Spleen (tissue), 11 donors: ENCODE results near the gene PROSER3. TPM values are rescaled to one million over a fixed set of nuclear protein-coding genes. Genes with fewer than 3 reads are reported as not detected.

Experiments
- DNase-seq: peaks from one replicate; pipeline ENCODE4 v3.0.0-alpha.2; 2020
- H3K27ac ChIP-seq, 8 donors: fragments of 200-600 bp; sonication (generic) in 7 of 8; 1 replicate in 4 of 8; 2 replicates in 4 of 8; pipeline versions ENCODE4 v1.5.0 to v1.8.0; 2016 to 2021; ENCODE audit warnings: inconsistent platforms in 4 of 8, mild to moderate bottlenecking in 4 of 8, moderate library complexity in 1 of 8
- H3K27me3 ChIP-seq, 7 donors: fragments of 200-600 bp; sonication (generic) in 6 of 7; replicated peaks in 1 of 7; 1 replicate in 4 of 7; 2 replicates in 3 of 7; pipeline versions ENCODE4 v1.5.0 to v1.8.0; 2016 to 2021; ENCODE audit warnings: inconsistent platforms in 3 of 7, mild to moderate bottlenecking in 1 of 7
- H3K36me3 ChIP-seq, 6 donors: fragments of 200-600 bp; sonication (generic) in 5 of 6; 1 replicate in 4 of 6; 2 replicates in 2 of 6; pipeline versions ENCODE4 v1.5.0 to v1.8.0; 2016 to 2021; ENCODE audit warnings: inconsistent platforms in 2 of 6
- H3K4me1 ChIP-seq, 6 donors: fragments of 200-600 bp; sonication (generic) in 5 of 6; 1 replicate in 3 of 6; 2 replicates in 3 of 6; pipeline versions ENCODE4 v1.5.0 to v1.8.0; 2016 to 2021; ENCODE audit warnings: inconsistent platforms in 3 of 6
- H3K4me3 ChIP-seq, 8 donors: fragments of 200-600 bp; sonication (generic) in 7 of 8; 1 replicate in 4 of 8; 2 replicates in 4 of 8; pipeline versions ENCODE4 v1.5.0 to v1.8.0; 2016 to 2021; ENCODE audit warnings: inconsistent platforms in 4 of 8, mild to moderate bottlenecking in 4 of 8, moderate library complexity in 2 of 8
- H3K9me3 ChIP-seq, 8 donors: fragments of 200-600 bp; sonication (generic) in 7 of 8; 1 replicate in 4 of 8; 2 replicates in 4 of 8; pipeline versions ENCODE4 v1.5.0 to v1.8.0; 2016 to 2021; ENCODE audit warnings: inconsistent platforms in 4 of 8
- CTCF ChIP-seq, 11 experiments: fragments of 200-600 bp in 7 of 11; fragments of 450-650 bp in 4 of 11; sonication (generic) in 4 of 11; IDR thresholded peaks in 8 of 11; conservative IDR thresholded peaks in 3 of 11; 1 replicate in 7 of 11; 2 replicates in 4 of 11; pipeline versions ENCODE4 v1.4.0 to v1.8.0; 2016 to 2021; ENCODE audit warnings: antibody characterized with exemption in 11 of 11, inconsistent platforms in 4 of 11, mild to moderate bottlenecking in 1 of 11
- POLR2A ChIP-seq, 3 donors: fragments of 450-650 bp; IDR thresholded peaks; one replicate each; pipeline ENCODE4 v1.5.1; 2017; ENCODE audit warnings: antibody characterized with exemption in 3 of 3, mild to moderate bottlenecking in 1 of 3
- POLR2AphosphoS5 ChIP-seq, 3 donors: sonication (generic); formaldehyde crosslinking; IDR thresholded peaks; one replicate each; pipeline ENCODE4 v1.5.1; 2017; ENCODE audit warnings: antibody characterized with exemption in 3 of 3
- WGBS, 5 donors: extraction: QIAGEN DNeasy Blood & Tissue Kit in 3 of 5; methylation state at CpG; one replicate each; pipeline versions ENCODE4 v1.1.5 to v1.1.7; 2013 to 2018; 5-methylcytosine and 5-hydroxymethylcytosine counted together
- intact Hi-C: fragments of 100-400 bp; cut with DNase I; formaldehyde crosslinking; loops from one replicate; pipeline ENCODE4 v1.15.0; 2023; ENCODE audit warnings: low total_unique reads
- polyA plus RNA-seq, 3 donors: library from polyadenylated mRNA; stranded (reverse); fragments of 200-250 nt; gene quantifications; one replicate each; pipeline ENCODE4 v1.2.1, GENCODE V29; 2013
- total RNA-seq, 7 donors: library from RNA; depleted of rRNA in 3 of 7; stranded (reverse); fragments of >200 nt in 3 of 7; fragmentation: NEBNext Ultra II Directional in 4 of 7; extraction: Animal tissue kit (Norgen Biotek cat#: 25700) in 4 of 7; gene quantifications; one replicate each; pipeline versions ENCODE4 v1.1.0 to v1.2.1, GENCODE V29; 2016 to 2021
- donor health status: healthy with polysubstance abuse.
- donor health status: DM: no; HTN: no; CAD: no; lungs with moderate emphysema.
- donor health status: DM: no; HTN: no; CAD: no.
- donor health status: Bipolar disorder and iron deficiency.
- donor health status: healthy.
- donor health status: DM: no; HTN: no; CAD: no.
- donor health status: DM: yes; HTN: yes; CAD: no.

PROSER3 gene
- total and polyA plus RNA-seq, 10 donors, result 2.0 to 25.2 (median 14.8) TPM

- WGBS, 5 donors, result 81 to 92% (median 86%) methylated on average over 9 of the region's 9 CpGs
- H3K27me3 ChIP-seq, result peaks cover 0 to 84% (median 0%) of the 10 kb centered on the region in 7 donors
- no peak for TF ChIP-seq POLR2AphosphoS5 (IDR thresholded peaks at IDR 0.05)
- TF ChIP-seq CTCF (IDR thresholded peaks at IDR 0.05 in 8 of 11, conservative IDR thresholded peaks at IDR 0.05 in 3 of 11), result no peak
- TF ChIP-seq POLR2A (IDR thresholded peaks at IDR 0.05), result no peak
These were observed 58.9 kb downstream of the PROSER3 start for GRCh38 chr19:35816846-35817245.

GRCh38 chr19:35818445-35818844 lies 60.5 kb downstream of the PROSER3 start:
- Histone ChIP-seq H3K36me3 (no peaks in the 10 kb centered on the region), H3K4me3 (no peak overlapping the region), H3K27me3 (peaks cover 0 to 82% (median 0%) of the 10 kb centered on the region in 7 donors), H3K27ac (no peak overlapping the region), H3K4me1 (no peaks in the 10 kb centered on the region), H3K9me3 (no peaks in the 10 kb centered on the region)
- DNase-seq, result no peak
- WGBS, 5 donors, result 55 to 76% (median 69%) methylated on average over 3 of the region's 3 CpGs
- TF ChIP-seq CTCF (IDR thresholded peaks at IDR 0.05 in 8 of 11, conservative IDR thresholded peaks at IDR 0.05 in 3 of 11) (no peak), POLR2A (IDR thresholded peaks at IDR 0.05) (no peak), POLR2AphosphoS5 (IDR thresholded peaks at IDR 0.05) (no peak)
- intact Hi-C loops, result no loop called here

More at GRCh38 chr19:35816846-35817245, 58.9 kb downstream of the PROSER3 start:
- no peak overlapping the region for H3K4me3 ChIP-seq
- H3K4me1 ChIP-seq, result no peaks in the 10 kb centered on the region
- H3K9me3 ChIP-seq, result no peaks in the 10 kb centered on the region
- intact Hi-C loops, result no loop called here
- H3K27ac ChIP-seq, result no peak overlapping the region
- DNase-seq, result no peak
- H3K36me3 ChIP-seq, result no peaks in the 10 kb centered on the region

Other genes with a start within 250 kb of the PROSER3 start
- gene DMKN, start 244.5 kb upstream of the PROSER3 start, total RNA-seq, result 10 to 100 TPM in 2 of 7 donors, 1 to 10 TPM in 5; 2.5 to 17.9 (median 4.4) TPM
- 10 to 100 TPM in 2 of 3 donors, 1 to 10 TPM in 1; 7.2 to 15.3 (median 10.7) TPM for gene DMKN, start 244.5 kb upstream of the PROSER3 start, polyA plus RNA-seq
- gene SBSN, start 229.9 kb upstream of the PROSER3 start, total RNA-seq, result not detected
- gene SBSN, start 229.9 kb upstream of the PROSER3 start, polyA plus RNA-seq, result under 1 TPM; 0.05 to 0.33 (median 0.19) TPM
- under 1 TPM in 1 of 7 donors, not detected in 6; 0.17 TPM for gene GAPDHS, start 224.7 kb upstream of the PROSER3 start, total RNA-seq
- gene GAPDHS, start 224.7 kb upstream of the PROSER3 start, polyA plus RNA-seq, result under 1 TPM in 2 of 3 donors, not detected in 1; 0.13 to 0.14 TPM
- gene TMEM147, start 212.6 kb upstream of the PROSER3 start, total RNA-seq, result 10 to 100 TPM; 47.6 to 67.7 (median 50.4) TPM
- gene TMEM147, start 212.6 kb upstream of the PROSER3 start, polyA plus RNA-seq, result 10 to 100 TPM; 57.9 to 88.7 (median 78.7) TPM
- not detected for gene ATP4A, start 194.5 kb upstream of the PROSER3 start, total RNA-seq
- gene ATP4A, start 194.5 kb upstream of the PROSER3 start, polyA plus RNA-seq, result not detected
- gene PMIS2, start 172.0 kb upstream of the PROSER3 start, total RNA-seq, result not detected
- not detected for gene PMIS2, start 172.0 kb upstream of the PROSER3 start, polyA plus RNA-seq
- 10 to 100 TPM; 10.3 to 24.4 (median 17.7) TPM for gene HAUS5, start 145.4 kb upstream of the PROSER3 start, total RNA-seq
- 10 to 100 TPM; 12.4 to 23.8 (median 23.1) TPM for gene HAUS5, start 145.4 kb upstream of the PROSER3 start, polyA plus RNA-seq
- 10 to 100 TPM; 48.2 to 63.4 (median 59.6) TPM for gene RBM42, start 129.1 kb upstream of the PROSER3 start, total RNA-seq
- 10 to 100 TPM; 48.8 to 71.9 (median 58.1) TPM for gene RBM42, start 129.1 kb upstream of the PROSER3 start, polyA plus RNA-seq
- gene ETV2, start 116.4 kb upstream of the PROSER3 start, total RNA-seq, result under 1 TPM in 2 of 7 donors, not detected in 5; 0.43 to 0.57 TPM
- 1 to 10 TPM in 2 of 3 donors, under 1 TPM in 1; 0.99 to 1.2 (median 1.1) TPM for gene ETV2, start 116.4 kb upstream of the PROSER3 start, polyA plus RNA-seq
- 100 to 1,000 TPM; 208 to 672 (median 255) TPM for gene COX6B1, start 109.9 kb upstream of the PROSER3 start, total RNA-seq
- 100 to 1,000 TPM; 640 to 837 (median 717) TPM for gene COX6B1, start 109.9 kb upstream of the PROSER3 start, polyA plus RNA-seq
- gene UPK1A, start 91.7 kb upstream of the PROSER3 start, total RNA-seq, result not detected
- under 1 TPM in 1 of 3 donors, not detected in 2; 0.11 TPM for gene UPK1A, start 91.7 kb upstream of the PROSER3 start, polyA plus RNA-seq
- 1 to 10 TPM; 2.5 to 6.9 (median 4.0) TPM for gene ZBTB32, start 53.6 kb upstream of the PROSER3 start, total RNA-seq
- gene ZBTB32, start 53.6 kb upstream of the PROSER3 start, polyA plus RNA-seq, result 1 to 10 TPM; 3.0 to 8.2 (median 4.8) TPM
- gene KMT2B, start 40.2 kb upstream of the PROSER3 start, total RNA-seq, result 10 to 100 TPM; 36.6 to 58.2 (median 50.7) TPM
- gene KMT2B, start 40.2 kb upstream of the PROSER3 start, polyA plus RNA-seq, result 10 to 100 TPM; 17.6 to 37.2 (median 27.6) TPM
- 10 to 100 TPM; 16.5 to 64.7 (median 43.5) TPM for gene IGFLR1, start 15.7 kb upstream of the PROSER3 start, total RNA-seq
- gene IGFLR1, start 15.7 kb upstream of the PROSER3 start, polyA plus RNA-seq, result 10 to 100 TPM; 30.1 to 62.9 (median 49.3) TPM
- 10 to 100 TPM; 27.3 to 65.1 (median 29.7) TPM for gene U2AF1L4, start 12.8 kb upstream of the PROSER3 start, total RNA-seq
- gene U2AF1L4, start 12.8 kb upstream of the PROSER3 start, polyA plus RNA-seq, result 10 to 100 TPM; 27.2 to 96.5 (median 60.7) TPM
- 10 to 100 TPM; 37.5 to 55.7 (median 47.6) TPM for gene PSENEN, start 12.5 kb upstream of the PROSER3 start, total RNA-seq
- 10 to 100 TPM; 61.9 to 71.3 (median 62.1) TPM for gene PSENEN, start 12.5 kb upstream of the PROSER3 start, polyA plus RNA-seq
- 10 to 100 TPM in 5 of 7 donors, 1 to 10 TPM in 2; 7.0 to 19.5 (median 10.7) TPM for gene LIN37, start 9.6 kb upstream of the PROSER3 start, total RNA-seq
- gene LIN37, start 9.6 kb upstream of the PROSER3 start, polyA plus RNA-seq, result 10 to 100 TPM; 13.7 to 28.5 (median 18.5) TPM
- gene HSPB6, start 1.1 kb upstream of the PROSER3 start, total RNA-seq, result 1 to 10 TPM; 2.1 to 5.9 (median 4.3) TPM
- gene HSPB6, start 1.1 kb upstream of the PROSER3 start, polyA plus RNA-seq, result 10 to 100 TPM in 1 of 3 donors, 1 to 10 TPM in 2; 2.9 to 11.0 (median 5.8) TPM
- gene ARHGAP33, start 17.4 kb downstream of the PROSER3 start, total RNA-seq, result 10 to 100 TPM in 6 of 7 donors, 1 to 10 TPM in 1; 7.4 to 25.2 (median 14.4) TPM
- gene ARHGAP33, start 17.4 kb downstream of the PROSER3 start, polyA plus RNA-seq, result 10 to 100 TPM in 1 of 3 donors, 1 to 10 TPM in 2; 3.1 to 10.9 (median 5.1) TPM
- gene PRODH2, start 54.7 kb downstream of the PROSER3 start, total RNA-seq, result not detected
- gene PRODH2, start 54.7 kb downstream of the PROSER3 start, polyA plus RNA-seq, result under 1 TPM in 1 of 3 donors, not detected in 2; 0.06 TPM
- gene NPHS1, start 94.3 kb downstream of the PROSER3 start, total RNA-seq, result under 1 TPM in 2 of 7 donors, not detected in 5; 0.20 to 0.60 TPM
- under 1 TPM; 0.10 to 0.58 (median 0.13) TPM for gene NPHS1, start 94.3 kb downstream of the PROSER3 start, polyA plus RNA-seq
- under 1 TPM in 1 of 7 donors, not detected in 6; 0.17 TPM for gene KIRREL2, start 98.7 kb downstream of the PROSER3 start, total RNA-seq
- under 1 TPM; 0.10 to 0.27 (median 0.11) TPM for gene KIRREL2, start 98.7 kb downstream of the PROSER3 start, polyA plus RNA-seq
- gene APLP1, start 110.4 kb downstream of the PROSER3 start, total RNA-seq, result 1 to 10 TPM in 3 of 7 donors, under 1 TPM in 2, not detected in 2; 0.57 to 3.6 (median 1.1) TPM
- 1 to 10 TPM in 2 of 3 donors, under 1 TPM in 1; 0.99 to 2.6 (median 2.4) TPM for gene APLP1, start 110.4 kb downstream of the PROSER3 start, polyA plus RNA-seq
- gene NFKBID, start 142.4 kb downstream of the PROSER3 start, total RNA-seq, result 10 to 100 TPM; 19.6 to 57.5 (median 30.3) TPM
- gene NFKBID, start 142.4 kb downstream of the PROSER3 start, polyA plus RNA-seq, result 10 to 100 TPM; 12.6 to 19.7 (median 18.1) TPM
- 10 to 100 TPM; 31.5 to 80.4 (median 58.2) TPM for gene HCST, start 144.4 kb downstream of the PROSER3 start, total RNA-seq
- 100 to 1,000 TPM; 119 to 130 (median 122) TPM for gene HCST, start 144.4 kb downstream of the PROSER3 start, polyA plus RNA-seq
- gene TYROBP, start 150.1 kb downstream of the PROSER3 start, total RNA-seq, result 100 to 1,000 TPM; 292 to 747 (median 403) TPM
- gene TYROBP, start 150.1 kb downstream of the PROSER3 start, polyA plus RNA-seq, result 100 to 1,000 TPM; 281 to 446 (median 285) TPM
- 10 to 100 TPM in 4 of 7 donors, 1 to 10 TPM in 3; 7.8 to 18.2 (median 11.5) TPM for gene LRFN3, start 178.2 kb downstream of the PROSER3 start, total RNA-seq
- gene LRFN3, start 178.2 kb downstream of the PROSER3 start, polyA plus RNA-seq, result 1 to 10 TPM in 2 of 3 donors, under 1 TPM in 1; 0.76 to 8.0 (median 1.2) TPM
- 10 to 100 TPM; 14.6 to 34.8 (median 16.3) TPM for gene SDHAF1, start 237.0 kb downstream of the PROSER3 start, total RNA-seq
- 10 to 100 TPM; 26.5 to 35.6 (median 33.6) TPM for gene SDHAF1, start 237.0 kb downstream of the PROSER3 start, polyA plus RNA-seq